ENCODE results near the gene RAB3D.

The RAB3D gene

DNA sequence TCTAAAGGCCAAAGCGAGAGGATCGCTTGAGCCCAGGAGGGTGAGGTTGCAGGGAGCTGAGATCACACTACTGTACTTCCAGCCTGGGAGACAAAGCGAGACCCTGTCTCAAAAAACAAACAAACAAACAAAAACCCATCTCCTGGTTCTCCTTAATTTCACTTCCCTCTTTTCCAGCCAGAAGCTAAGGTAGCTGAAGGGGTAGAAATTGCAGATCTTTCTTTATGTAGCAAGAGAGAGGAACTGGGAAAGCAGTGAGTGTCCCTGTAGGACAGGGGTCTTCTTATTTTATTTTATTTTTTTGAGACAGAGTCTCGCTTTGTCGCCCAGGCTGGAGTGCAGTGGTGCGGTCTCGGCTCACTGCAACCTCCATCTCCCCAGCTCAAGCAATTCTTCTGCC is 48.0 kb downstream of the RAB3D start:
- H3K27me3 ChIP-seq, result no peaks in the 10 kb centered on the region
- H3K36me3 ChIP-seq, result no peaks in the 10 kb centered on the region
- TF ChIP-seq CTCF (IDR thresholded peaks at IDR 0.05; ENCODE audit: low read depth, low read length), result no peak
- no peaks in the 10 kb centered on the region for H3K9me3 ChIP-seq
- no peaks in the 10 kb centered on the region for H3K4me1 ChIP-seq
- DNase-seq, result no peak
- no peak overlapping the region for H3K4me3 ChIP-seq (ENCODE audit: low read depth, low read length)

DNA sequence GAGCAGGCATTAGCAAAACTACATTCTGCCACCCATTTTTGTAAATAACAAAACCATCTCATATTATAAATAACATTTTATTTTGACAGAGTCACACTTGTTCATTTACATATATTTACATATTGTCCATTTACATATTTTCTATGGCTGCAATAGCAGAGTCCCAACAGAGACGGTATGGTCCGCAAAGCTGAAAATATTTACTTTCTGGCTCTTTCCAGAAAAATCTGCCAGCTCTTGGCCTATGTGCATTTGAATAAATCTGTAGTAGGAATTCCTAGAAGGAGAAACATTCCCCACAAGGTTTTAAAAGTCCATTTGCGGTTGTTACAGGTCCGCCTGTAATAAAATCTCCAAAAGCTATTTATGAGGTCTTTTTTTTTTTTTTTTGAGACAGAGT is 49.2 kb downstream of the RAB3D start:
- no peaks in the 10 kb centered on the region for H3K4me1 ChIP-seq
- TF ChIP-seq CTCF (IDR thresholded peaks at IDR 0.05; ENCODE audit: low read depth, low read length), result no peak
- no peaks in the 10 kb centered on the region for H3K36me3 ChIP-seq
- no peaks in the 10 kb centered on the region for H3K27me3 ChIP-seq
- no peak overlapping the region for H3K4me3 ChIP-seq (ENCODE audit: low read depth, low read length)
- DNase-seq, result no peak
- H3K9me3 ChIP-seq, result no peaks in the 10 kb centered on the region

DNA sequence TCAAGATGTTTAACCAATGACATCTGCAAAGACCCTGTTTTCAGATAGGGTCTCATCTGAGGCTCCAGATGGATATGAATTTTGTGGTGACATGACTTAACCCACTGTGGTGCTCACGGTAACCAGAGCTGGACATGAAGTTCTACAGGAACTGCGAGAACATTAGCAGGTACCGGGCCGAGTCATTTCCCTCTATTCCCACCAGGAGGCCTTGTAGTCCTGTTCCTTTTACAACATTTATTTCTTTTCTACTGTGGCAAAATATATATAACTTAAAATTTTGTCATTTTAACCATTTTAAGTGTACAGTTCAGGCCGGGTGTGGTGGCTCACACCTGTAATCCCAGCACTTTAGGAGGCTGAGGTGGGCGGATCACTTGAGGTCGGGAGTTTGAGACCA is 51.1 kb downstream of the RAB3D start:
- H3K27me3 ChIP-seq, result no peaks in the 10 kb centered on the region
- DNase-seq, result no peak
- TF ChIP-seq CTCF (IDR thresholded peaks at IDR 0.05; ENCODE audit: low read depth, low read length), result peak; percentile 50

DNA sequence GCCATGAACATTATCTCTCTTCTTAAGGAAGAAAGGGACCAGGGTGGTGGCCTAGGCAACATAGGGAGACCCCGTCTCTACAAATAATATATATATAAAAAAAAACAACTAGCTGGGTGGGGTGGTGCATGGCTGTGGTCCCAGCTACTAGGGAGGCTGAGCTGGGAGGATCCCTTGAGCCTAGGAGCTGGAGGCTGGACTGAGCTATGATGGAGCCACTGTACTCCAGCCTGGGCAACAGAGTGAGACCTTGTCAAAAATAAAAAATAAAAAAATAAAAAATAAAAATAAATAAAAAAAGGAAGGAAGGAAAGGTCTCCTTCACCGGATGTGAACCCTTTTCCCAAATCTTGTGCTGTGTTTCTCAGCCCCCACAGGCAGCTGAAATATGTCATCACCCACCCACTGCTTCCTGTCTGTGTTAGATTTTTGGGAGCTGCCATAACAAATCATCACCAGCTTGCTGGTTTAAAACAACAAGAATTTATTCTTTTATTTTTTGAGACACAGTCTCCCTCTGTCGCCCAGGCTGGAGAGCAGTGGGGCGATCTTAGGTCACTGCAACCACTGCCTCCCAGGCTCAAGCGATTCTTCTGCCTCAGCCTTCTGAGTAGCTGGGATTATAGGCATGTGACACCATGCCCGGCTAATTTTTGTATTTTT is 53.0 kb downstream of the RAB3D start:
- Histone ChIP-seq H3K9me3 (no peaks in the 10 kb centered on the region), H3K36me3 (no peaks in the 10 kb centered on the region)
- DNase-seq, result no peak

More for the DNA sequence above, 51.1 kb downstream of the RAB3D start:
- Histone ChIP-seq H3K36me3 (no peaks in the 10 kb centered on the region), H3K9me3 (no peaks in the 10 kb centered on the region), H3K4me3 (ENCODE audit: low read depth, low read length) (no peak overlapping the region), H3K4me1 (no peaks in the 10 kb centered on the region)

GRCh38 chr19:11284515-11284914 is 54.9 kb downstream of the RAB3D start:
- no peak for DNase-seq
- Histone ChIP-seq H3K9me3 (no peaks in the 10 kb centered on the region), H3K4me1 (no peaks in the 10 kb centered on the region), H3K4me3 (ENCODE audit: low read depth, low read length) (no peak overlapping the region), H3K36me3 (no peaks in the 10 kb centered on the region), H3K27me3 (no peaks in the 10 kb centered on the region)
- no peak for TF ChIP-seq CTCF (IDR thresholded peaks at IDR 0.05; ENCODE audit: low read depth, low read length)

More for the DNA sequence above, 53.0 kb downstream of the RAB3D start:
- no peak overlapping the region for H3K4me3 ChIP-seq (ENCODE audit: low read depth, low read length)
- no peaks in the 10 kb centered on the region for H3K27me3 ChIP-seq
- TF ChIP-seq CTCF (IDR thresholded peaks at IDR 0.05; ENCODE audit: low read depth, low read length), result no peak
- no peaks in the 10 kb centered on the region for H3K4me1 ChIP-seq

DNA sequence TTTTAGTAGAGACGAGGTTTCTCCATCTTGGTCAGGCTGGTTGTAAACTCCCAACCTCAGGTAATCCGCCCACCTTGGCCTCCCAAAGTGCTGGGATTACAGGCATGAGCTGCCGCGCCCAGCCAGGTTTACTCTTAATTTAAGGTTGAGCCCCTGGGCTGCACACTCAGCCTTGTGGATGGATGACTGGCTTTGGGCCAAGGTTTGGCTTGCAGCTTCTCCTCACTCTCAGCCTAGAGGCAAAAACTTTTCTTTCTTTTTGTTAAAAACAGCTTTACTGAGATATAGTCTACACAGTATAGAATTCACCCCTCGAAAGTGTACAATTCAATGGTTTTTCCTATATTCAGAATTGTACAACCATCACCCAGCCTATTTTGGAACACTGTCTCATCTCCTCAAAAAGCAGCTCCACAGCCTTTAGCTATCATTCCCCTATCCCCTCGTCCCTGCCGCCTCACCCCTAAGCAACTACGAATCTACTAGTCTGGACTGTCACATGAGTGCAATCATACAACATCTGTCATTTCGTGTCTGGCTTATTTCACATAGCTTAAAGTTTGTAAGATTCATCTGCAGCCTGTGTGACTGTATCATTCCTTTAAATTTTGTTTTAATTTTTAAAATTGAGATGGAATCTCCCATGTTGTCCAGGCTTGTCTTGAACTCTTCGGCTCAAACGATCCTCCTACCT is 58.0 kb downstream of the RAB3D start:
- no peak for TF ChIP-seq CTCF (IDR thresholded peaks at IDR 0.05; ENCODE audit: low read depth, low read length)
- DNase-seq, result no peak
- no peak overlapping the region for H3K4me3 ChIP-seq (ENCODE audit: low read depth, low read length)
- no peaks in the 10 kb centered on the region for H3K9me3 ChIP-seq
- H3K4me1 ChIP-seq, result no peaks in the 10 kb centered on the region
- H3K27me3 ChIP-seq, result no peaks in the 10 kb centered on the region
- no peaks in the 10 kb centered on the region for H3K36me3 ChIP-seq

All from BE2C (cell line).